Esophagus squamous epithelium (tissue), 5 donors: ENCODE data around the gene GPX2. TPM values are rescaled to one million over a fixed set of nuclear protein-coding genes. Genes with fewer than 3 reads are reported as not detected.

Source experiments
- DNase-seq: peaks from one replicate; lab custom pipeline; 2025; lab: John Stamatoyannopoulos, UW
- H3K27ac ChIP-seq, 4 donors: fragments of 200-600 bp; sonication (generic); one replicate each; pipeline ENCODE4 v1.5.1; 2016 to 2019; ENCODE audit warnings: mild to moderate bottlenecking in 1 of 4
- H3K27me3 ChIP-seq, 4 donors: fragments of 200-600 bp; sonication (generic); 1 replicate in 3 of 4; 2 replicates in 1 of 4; pipeline versions ENCODE4 v1.5.1 to v1.6.0; 2017 to 2021; ENCODE audit warnings: antibody characterized with exemption in 1 of 4
- H3K36me3 ChIP-seq, 3 donors: fragments of 200-600 bp; sonication (generic); one replicate each; pipeline ENCODE4 v1.5.1; 2016 to 2019
- H3K4me1 ChIP-seq, 3 donors: fragments of 200-600 bp; sonication (generic); one replicate each; pipeline ENCODE4 v1.5.1; 2017 to 2019
- H3K4me3 ChIP-seq, 4 donors: fragments of 200-600 bp; sonication (generic); 1 replicate in 3 of 4; 2 replicates in 1 of 4; pipeline ENCODE4 v1.5.1; 2016 to 2019; ENCODE audit warnings: mild to moderate bottlenecking in 2 of 4, moderate library complexity in 1 of 4
- H3K9me3 ChIP-seq, 3 donors: fragments of 200-600 bp; sonication (generic); one replicate each; pipeline ENCODE4 v1.5.1; 2016 to 2019
- CTCF ChIP-seq, 6 experiments: fragments of 450-650 bp in 4 of 6; fragments of 200-600 bp in 2 of 6; sonication (generic) in 2 of 6; IDR thresholded peaks; one replicate each; pipeline ENCODE4 v1.5.1; 2016 to 2019; ENCODE audit warnings: antibody characterized with exemption in 6 of 6, mild to moderate bottlenecking in 4 of 6, moderate library complexity in 4 of 6
- POLR2A ChIP-seq, 4 donors: fragments of 450-650 bp; IDR thresholded peaks; one replicate each; pipeline ENCODE4 v1.6.1; 2017; ENCODE audit warnings: antibody characterized with exemption in 4 of 4, mild to moderate bottlenecking in 4 of 4, moderate library complexity in 3 of 4
- WGBS, 2 donors: methylation state at CpG; one replicate each; pipeline ENCODE4 v1.1.5; 2018; 5-methylcytosine and 5-hydroxymethylcytosine counted together
- intact Hi-C: fragments of 100-400 bp; cut with DNase I; formaldehyde crosslinking; loops from one replicate; pipeline ENCODE4 v1.15.0; 2022
- total RNA-seq, 4 donors: library from RNA; depleted of rRNA; stranded (reverse); fragments of >200 nt; gene quantifications; one replicate each; pipeline ENCODE4 v1.1.0, GENCODE V29; 2016
- donor health status: DM: yes; HTN: yes; CAD: no.

The GPX2 gene
- total RNA-seq, 4 donors from 2014 or later: 97.1 to 273 (median 191) TPM

DNA sequence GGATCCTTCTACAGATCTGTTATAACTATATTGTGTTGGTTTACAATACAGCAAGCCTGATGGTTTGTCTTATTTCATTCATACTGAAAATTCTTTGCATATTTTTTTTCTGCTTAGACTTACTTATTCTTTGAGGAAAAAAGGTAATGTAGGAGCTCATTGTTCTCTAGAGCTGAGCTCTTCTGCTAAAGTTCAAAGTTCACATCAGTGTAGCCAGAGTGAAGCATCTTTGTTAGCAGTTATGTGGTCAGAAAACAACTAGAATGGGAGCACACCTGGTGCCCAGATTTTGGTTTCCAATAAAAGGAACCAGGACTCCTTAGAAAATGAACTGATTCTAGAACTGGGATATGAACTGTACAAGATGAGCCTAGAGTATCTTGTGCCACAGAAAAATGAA, 10.3 kb downstream of the GPX2 start:
- Histone ChIP-seq H3K27ac (no peak overlapping the region), H3K4me3 (no peak overlapping the region), H3K4me1 (peaks cover 0 to 52% (median 10%) of the 10 kb centered on the region in 3 donors), H3K27me3 (no peaks in the 10 kb centered on the region), H3K9me3 (no peaks in the 10 kb centered on the region), H3K36me3 (peaks cover 0 to 83% (median 8%) of the 10 kb centered on the region in 3 donors)
- no peak for TF ChIP-seq POLR2A (IDR thresholded peaks at IDR 0.05)
- no peak for TF ChIP-seq CTCF (IDR thresholded peaks at IDR 0.05)
- no peak for DNase-seq
- intact Hi-C loops: no loop called here

- Histone ChIP-seq H3K36me3 (peaks cover 0 to 95% (median 8%) of the 10 kb centered on the region in 3 donors), H3K9me3 (no peaks in the 10 kb centered on the region), H3K4me1 (peaks cover 0 to 43% (median 8%) of the 10 kb centered on the region in 3 donors), H3K4me3 (no peak overlapping the region), H3K27ac (peak overlapping the region in 1 of 4 donors; percentile 40), H3K27me3 (no peaks in the 10 kb centered on the region)
- TF ChIP-seq CTCF (IDR thresholded peaks at IDR 0.05): no peak
- no peak for TF ChIP-seq POLR2A (IDR thresholded peaks at IDR 0.05)
- intact Hi-C loops: no loop called here
- 86 to 100% methylated on average over 2 of the region's 2 CpGs for WGBS, 2 donors
- DNase-seq: no peak
Measured at GRCh38 chr14:64931123-64931522, 11.4 kb downstream of the GPX2 start.

DNA sequence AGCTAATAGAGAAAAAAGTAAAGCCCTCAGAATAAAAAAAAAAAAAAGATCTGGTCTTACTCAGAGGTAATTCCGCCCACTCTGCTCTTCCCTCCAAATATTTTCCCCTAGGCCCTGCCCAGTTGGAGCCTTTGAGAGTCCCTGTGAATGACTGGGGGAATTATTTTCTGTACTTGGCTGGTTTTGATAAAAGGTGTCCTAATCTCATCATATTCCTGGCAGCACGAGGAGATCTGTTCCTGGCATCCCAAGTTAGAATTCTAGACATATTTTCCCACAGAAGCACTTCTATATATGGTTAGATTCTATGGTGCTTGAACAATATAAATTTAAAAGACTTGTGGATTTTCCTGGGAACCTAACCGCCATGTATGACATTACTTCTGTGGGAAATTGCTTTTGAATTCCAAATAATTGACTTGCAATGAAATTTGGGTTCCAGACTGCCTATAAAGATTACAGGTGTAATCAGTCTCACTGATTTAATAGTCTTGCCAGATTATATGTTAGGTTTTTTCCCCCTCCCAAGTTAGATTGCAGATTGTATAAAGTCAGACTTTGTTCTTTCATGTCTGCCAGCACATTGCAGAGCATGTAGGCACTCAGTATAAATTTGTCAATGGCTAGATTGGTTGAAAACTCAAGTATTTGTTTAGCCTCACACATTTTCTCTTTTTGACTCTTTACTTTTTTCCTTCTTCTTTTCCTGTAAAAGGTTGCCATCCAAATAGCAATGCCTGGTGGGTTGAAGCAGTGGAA, 12.3 kb downstream of the GPX2 start:
- TF ChIP-seq POLR2A (IDR thresholded peaks at IDR 0.05) (no peak), CTCF (IDR thresholded peaks at IDR 0.05) (no peak)
- Histone ChIP-seq H3K4me3 (no peak overlapping the region), H3K36me3 (peaks cover 0 to 98% (median 6%) of the 10 kb centered on the region in 3 donors), H3K9me3 (no peaks in the 10 kb centered on the region), H3K27me3 (no peaks in the 10 kb centered on the region), H3K4me1 (peaks cover 0 to 39% (median 6%) of the 10 kb centered on the region in 3 donors), H3K27ac (peak overlapping the region in 3 of 4 donors; percentile 22 to 40 (median 36))
- intact Hi-C loops: no loop called here
- DNase-seq: no peak
- 57 to 61% methylated on average over 3 of the region's 3 CpGs for WGBS, 2 donors

- Histone ChIP-seq H3K27ac (peak overlapping the region in 2 of 4 donors; percentile 22 to 40), H3K36me3 (peaks cover 0 to 98% (median 15%) of the 10 kb centered on the region in 3 donors), H3K27me3 (no peaks in the 10 kb centered on the region), H3K4me3 (no peak overlapping the region), H3K4me1 (peaks cover 0 to 36% (median 6%) of the 10 kb centered on the region in 3 donors), H3K9me3 (no peaks in the 10 kb centered on the region)
- DNase-seq: no peak
- TF ChIP-seq POLR2A (IDR thresholded peaks at IDR 0.05): no peak
- TF ChIP-seq CTCF (IDR thresholded peaks at IDR 0.05): no peak
- 93 to 95% methylated on average over 3 of the region's 3 CpGs for WGBS, 2 donors
- intact Hi-C loops: no loop called here
Measured at GRCh38 chr14:64929014-64929359, 13.6 kb downstream of the GPX2 start.

GRCh38 chr14:64928239-64929013, 14.1 kb downstream of the GPX2 start:
- Histone ChIP-seq H3K36me3 (peaks cover 0 to 96% (median 15%) of the 10 kb centered on the region in 3 donors), H3K27me3 (no peaks in the 10 kb centered on the region), H3K4me1 (peaks cover 0 to 36% (median 6%) of the 10 kb centered on the region in 3 donors), H3K27ac (peak overlapping the region in 1 of 4 donors; percentile 40), H3K4me3 (no peak overlapping the region), H3K9me3 (no peaks in the 10 kb centered on the region)
- no peak for TF ChIP-seq CTCF (IDR thresholded peaks at IDR 0.05)
- TF ChIP-seq POLR2A (IDR thresholded peaks at IDR 0.05): no peak
- DNase-seq: no peak
- WGBS, 2 donors: 78 to 81% methylated on average over 7 of the region's 7 CpGs
- intact Hi-C loops: no loop called here
